GM19023 (cell line): Measurements from ENCODE around the gene CEACAM19.
"Not testable (repeated sequence)": the region's sequence is repeated elsewhere in the genome, so short reads cannot be mapped to it uniquely, and the experiment has no call there.

Source experiments
- ATAC-seq: cut with Tn5 transposase; IDR thresholded peaks from one replicate; pipeline ENCODE4 v1.9.1; 2021; ENCODE audit warnings: mild to moderate bottlenecking, moderate library complexity; ENCODE audit not compliant: unreplicated experiment

Gene CEACAM19

GRCh38 chr19:44698492-44699201, 27.4 kb downstream of the CEACAM19 start, which contains the start of gene CEACAM16:
Gene CEACAM16 (plus strand): TSS chr19:44699151. CDS start chr19:44701457, 2,306 bp downstream.
- no peak for ATAC-seq

- no peak for ATAC-seq
These were observed 29.3 kb downstream of the CEACAM19 start for GRCh38 chr19:44700547-44700946.

- no peak for ATAC-seq
These were observed 29.9 kb downstream of the CEACAM19 start for GRCh38 chr19:44701228-44701627.

GRCh38 chr19:44702551-44703176, 31.4 kb downstream of the CEACAM19 start:
- ATAC-seq, result no peak

GRCh38 chr19:44703336-44704078, 32.2 kb downstream of the CEACAM19 start:
- no peak for ATAC-seq

- ATAC-seq, result no peak
These were observed 33.7 kb downstream of the CEACAM19 start for GRCh38 chr19:44704982-44705381.

- no peak for ATAC-seq
These were observed 34.3 kb downstream of the CEACAM19 start for GRCh38 chr19:44705502-44706010.

GRCh38 chr19:44706506-44707236, 35.4 kb downstream of the CEACAM19 start:
- ATAC-seq, result no peak

- no peak for ATAC-seq
These were observed 36.5 kb downstream of the CEACAM19 start for GRCh38 chr19:44707794-44708193.

GRCh38 chr19:44708940-44709339, 37.7 kb downstream of the CEACAM19 start:
- no peak for ATAC-seq

GRCh38 chr19:44709434-44710266, 38.4 kb downstream of the CEACAM19 start:
- ATAC-seq, result not testable (repeated sequence)

- ATAC-seq, result no peak
These were observed 39.2 kb downstream of the CEACAM19 start for GRCh38 chr19:44710483-44710882.

- ATAC-seq, result no peak
These were observed 41.7 kb downstream of the CEACAM19 start for GRCh38 chr19:44712864-44713515.

GRCh38 chr19:44714597-44715169, 43.4 kb downstream of the CEACAM19 start:
- ATAC-seq, result no peak

- ATAC-seq, result no peak
These were observed 46.3 kb downstream of the CEACAM19 start for GRCh38 chr19:44717603-44718002.

- ATAC-seq, result no peak
These were observed 47.4 kb downstream of the CEACAM19 start for GRCh38 chr19:44718441-44719261.

- no peak for ATAC-seq
These were observed 48.0 kb downstream of the CEACAM19 start for GRCh38 chr19:44719262-44719701.

- ATAC-seq, result not testable (repeated sequence)
These were observed 49.1 kb downstream of the CEACAM19 start for GRCh38 chr19:44720396-44720795.
